CD4-positive, alpha-beta T cell (primary cell): Measurements from ENCODE around the gene CLEC20A. TPM values are rescaled to one million over a fixed set of nuclear protein-coding genes. Genes with fewer than 3 reads are reported as not detected.

Experiments used
- ATAC-seq: fragments of 200-7000 bp; cut with Tn5 transposase; one replicate; pipeline ENCODE4 v1.10.0; 2022; ENCODE audit warnings: mild to moderate bottlenecking; ENCODE audit not compliant: poor library complexity
- CTCF ChIA-PET: fragments of 350-600 bp; sonication (Branson Sonifier 250); formaldehyde crosslinking; loops from one replicate; lab custom pipeline; 2021; ENCODE audit warnings: antibody characterized with exemption, inconsistent platforms; lab: Charles Lee
- POLR2A ChIA-PET: fragments of 350-600 bp; sonication (Branson Sonifier 250); formaldehyde crosslinking; loops from one replicate; lab custom pipeline; 2021; ENCODE audit warnings: antibody characterized with exemption, inconsistent platforms; lab: Charles Lee
- DNase-seq, 14 experiments: peaks; one replicate each; pipeline ENCODE4 v3.0.0-alpha.2; 2013 to 2020; ENCODE audit warnings: mixed read lengths in 2 of 14
- H3K27ac ChIP-seq, 2 donors: one replicate each; pipeline versions ENCODE4 v1.5.1 to v1.7.0; 2013; ENCODE audit warnings: low read length in 2 of 2, low read depth in 1 of 2, mild to moderate bottlenecking in 1 of 2
- H3K27me3 ChIP-seq, 2 experiments: 1 replicate in 1 of 2; 2 replicates in 1 of 2; pipeline versions ENCODE4 v1.6.1 to v1.7.0; 2013; ENCODE audit warnings: low read length in 2 of 2, control low read depth in 1 of 2, mild to moderate bottlenecking in 1 of 2, moderate library complexity in 1 of 2; ENCODE audit not compliant: insufficient read depth in 2 of 2, control insufficient read depth in 1 of 2
- H3K36me3 ChIP-seq: one replicate; pipeline ENCODE4 v1.6.1; 2013; ENCODE audit warnings: low read length, control low read depth; ENCODE audit not compliant: insufficient read depth
- H3K4me1 ChIP-seq: one replicate; pipeline ENCODE4 v1.6.1; 2013; ENCODE audit warnings: low read length, control low read depth; ENCODE audit not compliant: insufficient read depth
- H3K4me3 ChIP-seq: one replicate; pipeline ENCODE4 v1.5.1; 2013; ENCODE audit warnings: mild to moderate bottlenecking, low read length, moderate library complexity
- H3K9me3 ChIP-seq, 2 experiments: 1 replicate in 1 of 2; 2 replicates in 1 of 2; pipeline versions ENCODE4 v1.6.1 to v1.7.0; 2013; ENCODE audit warnings: low read length in 2 of 2, mild to moderate bottlenecking in 2 of 2, control low read depth in 1 of 2, moderate library complexity in 1 of 2; ENCODE audit not compliant: control insufficient read depth in 1 of 2, insufficient read depth in 1 of 2
- H3K27ac Mint-ChIP-seq: one replicate; pipeline ENCODE4 v1.8.0; 2020; ENCODE audit warnings: mixed read lengths
- H3K27me3 Mint-ChIP-seq: one replicate; pipeline ENCODE4 v1.8.0; 2021; ENCODE audit warnings: mixed read lengths
- H3K36me3 Mint-ChIP-seq: one replicate; pipeline ENCODE4 v1.8.0; 2021; ENCODE audit warnings: low read depth, mixed read lengths
- H3K4me1 Mint-ChIP-seq: one replicate; pipeline ENCODE4 v1.8.0; 2021; ENCODE audit warnings: low read depth, mixed read lengths
- H3K4me3 Mint-ChIP-seq: one replicate; pipeline ENCODE4 v1.8.0; 2020; ENCODE audit warnings: mild to moderate bottlenecking, mixed read lengths
- H3K9me3 Mint-ChIP-seq: one replicate; pipeline ENCODE4 v1.8.0; 2020; ENCODE audit warnings: mixed read lengths
- CTCF ChIP-seq: fragments of 200-600 bp; IDR thresholded peaks from one replicate; pipeline ENCODE4 v1.8.0; 2022; ENCODE audit warnings: antibody characterized with exemption, mild to moderate bottlenecking
- intact Hi-C, 2 experiments: fragments of 100-400 bp; cut with DNase I in 1 of 2; cut with micrococcal nuclease in 1 of 2; formaldehyde crosslinking; loops; one replicate each; pipeline versions ENCODE4 v1.15.1 to v1.9.0; 2023 to 2025; cut with DNase I, micrococcal nuclease
- total RNA-seq, 174 experiments: library from RNA in 2 of 174; stranded (reverse) in 2 of 174; gene quantifications; one replicate each; pipeline ENCODE4 v1.2.3 and lab custom pipeline; 2021 to 2026

Gene CLEC20A
- total RNA-seq, 2 experiments from 2014 or later: not detected

- H3K27ac Mint-ChIP-seq: no peak overlapping the region
- no peak for TF ChIP-seq CTCF
- H3K36me3 ChIP-seq: no peaks in the 10 kb centered on the region
- H3K4me3 ChIP-seq: no peak overlapping the region
- H3K4me1 ChIP-seq: peaks cover 7% of the 10 kb centered on the region
- ATAC-seq: no peak
- no peaks in the 10 kb centered on the region for H3K9me3 ChIP-seq
- no peak overlapping the region for H3K4me3 Mint-ChIP-seq
- peaks cover 5% of the 10 kb centered on the region for H3K4me1 Mint-ChIP-seq
- no peaks in the 10 kb centered on the region for H3K27me3 ChIP-seq
- H3K27me3 Mint-ChIP-seq: peaks cover 5% of the 10 kb centered on the region
- H3K36me3 Mint-ChIP-seq: no peaks in the 10 kb centered on the region
- H3K9me3 Mint-ChIP-seq: no peaks in the 10 kb centered on the region
- intact Hi-C loops: no loop called here
- ChIA-PET POLR2A (no interaction called here), CTCF (no interaction called here)
- no peak overlapping the region for H3K27ac ChIP-seq
- DNase-seq: no peak
Measured at GRCh38 chr1:178528228-178528952, 31.6 kb upstream of the CLEC20A start.

- H3K36me3 ChIP-seq: no peaks in the 10 kb centered on the region
- DNase-seq (no peak), ATAC-seq (no peak)
- no peaks in the 10 kb centered on the region for H3K9me3 Mint-ChIP-seq
- no peak for TF ChIP-seq CTCF
- H3K4me1 ChIP-seq: peaks cover 3% of the 10 kb centered on the region
- intact Hi-C loops: no loop called here
- H3K4me3 Mint-ChIP-seq: no peak overlapping the region
- no peaks in the 10 kb centered on the region for H3K36me3 Mint-ChIP-seq
- peaks cover under 1% of the 10 kb centered on the region for H3K27me3 Mint-ChIP-seq
- no peak overlapping the region for H3K4me3 ChIP-seq
- H3K27me3 ChIP-seq: no peaks in the 10 kb centered on the region
- peaks cover under 1% of the 10 kb centered on the region for H3K4me1 Mint-ChIP-seq
- POLR2A ChIA-PET: no interaction called here
- H3K27ac Mint-ChIP-seq: no peak overlapping the region
- CTCF ChIA-PET: no interaction called here
- no peak overlapping the region for H3K27ac ChIP-seq
- H3K9me3 ChIP-seq: no peaks in the 10 kb centered on the region
Measured at GRCh38 chr1:178527117-178527516, 30.4 kb upstream of the CLEC20A start.

GRCh38 chr1:178521241-178521640, 24.5 kb upstream of the CLEC20A start:
- intact Hi-C loops: no loop called here

More at GRCh38 chr1:178521241-178521640, 24.5 kb upstream of the CLEC20A start:
- Histone ChIP-seq H3K27ac (no peak overlapping the region), H3K27me3 (no peaks in the 10 kb centered on the region), H3K4me1 (no peaks in the 10 kb centered on the region), H3K36me3 (no peaks in the 10 kb centered on the region), H3K4me3 (no peak overlapping the region), H3K9me3 (no peaks in the 10 kb centered on the region)
- Mint-ChIP-seq H3K27ac (no peak overlapping the region), H3K4me3 (no peak overlapping the region), H3K9me3 (no peaks in the 10 kb centered on the region), H3K27me3 (no peaks in the 10 kb centered on the region), H3K4me1 (no peaks in the 10 kb centered on the region), H3K36me3 (no peaks in the 10 kb centered on the region)
- ChIA-PET CTCF (no interaction called here), POLR2A (no interaction called here)
- DNase-seq: no peak
- no peak for ATAC-seq
- no peak for TF ChIP-seq CTCF
